A549 treated with RU486 at 1 μM for 4 hours (cell line): ENCODE data around the gene PRSS16. TPM values are rescaled to one million over a fixed set of nuclear protein-coding genes. Genes with fewer than 3 reads are reported as not detected.

Experiments
- total RNA-seq: library from RNA; stranded (reverse); fragments of 200-300 nt; extraction: Qiagen RNA extraction; gene quantifications from 5 replicates; pipeline ENCODE4 v1.2.3, GENCODE V29; 2022; ENCODE audit warnings: low read depth

The PRSS16 gene
- total RNA-seq = 2.7 to 3.8 TPM (median 2.8 TPM) in 5 replicates

GRCh38 chr6:27247133-27247836 lies at the start of gene PRSS16:
Gene PRSS16, plus strand, starts transcription at chr6:27247701. Its CDS starts 37 bp downstream, at chr6:27247738.

Other genes starting within 250 kb of the PRSS16 start
- gene POM121L2, start 64.6 kb downstream of the PRSS16 start, total RNA-seq = not detected in 5 replicates
- gene ZNF391, start 141.1 kb downstream of the PRSS16 start, total RNA-seq = 0.17 to 0.38 TPM (median 0.27 TPM) in 5 replicates
- gene ZNF184, start 225.4 kb downstream of the PRSS16 start, total RNA-seq = 2.2 to 3.0 TPM (median 2.8 TPM) in 5 replicates